ENCODE measurements around the gene GNG11.

The GNG11 gene

DNA sequence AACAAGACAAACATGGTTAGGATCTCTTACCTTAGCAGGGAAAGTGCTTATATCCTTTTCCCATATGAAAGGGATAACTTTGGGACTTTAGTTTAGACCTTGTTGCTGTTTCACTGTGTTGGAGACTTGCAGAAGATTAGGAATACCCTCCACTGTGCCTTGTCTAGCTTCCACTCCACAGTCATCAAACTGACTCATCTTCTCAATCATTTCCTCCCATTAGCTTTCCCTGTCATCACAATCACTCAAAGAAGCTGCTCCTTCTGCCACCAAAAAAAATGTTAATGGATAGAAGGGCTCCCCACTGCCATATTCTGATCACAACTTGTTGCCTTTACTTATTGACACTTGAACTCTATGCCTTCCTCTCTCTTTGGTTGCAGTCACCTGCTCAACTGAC, 16.8 kb downstream of the GNG11 start:
- TF ChIP-seq, protein P1, sequence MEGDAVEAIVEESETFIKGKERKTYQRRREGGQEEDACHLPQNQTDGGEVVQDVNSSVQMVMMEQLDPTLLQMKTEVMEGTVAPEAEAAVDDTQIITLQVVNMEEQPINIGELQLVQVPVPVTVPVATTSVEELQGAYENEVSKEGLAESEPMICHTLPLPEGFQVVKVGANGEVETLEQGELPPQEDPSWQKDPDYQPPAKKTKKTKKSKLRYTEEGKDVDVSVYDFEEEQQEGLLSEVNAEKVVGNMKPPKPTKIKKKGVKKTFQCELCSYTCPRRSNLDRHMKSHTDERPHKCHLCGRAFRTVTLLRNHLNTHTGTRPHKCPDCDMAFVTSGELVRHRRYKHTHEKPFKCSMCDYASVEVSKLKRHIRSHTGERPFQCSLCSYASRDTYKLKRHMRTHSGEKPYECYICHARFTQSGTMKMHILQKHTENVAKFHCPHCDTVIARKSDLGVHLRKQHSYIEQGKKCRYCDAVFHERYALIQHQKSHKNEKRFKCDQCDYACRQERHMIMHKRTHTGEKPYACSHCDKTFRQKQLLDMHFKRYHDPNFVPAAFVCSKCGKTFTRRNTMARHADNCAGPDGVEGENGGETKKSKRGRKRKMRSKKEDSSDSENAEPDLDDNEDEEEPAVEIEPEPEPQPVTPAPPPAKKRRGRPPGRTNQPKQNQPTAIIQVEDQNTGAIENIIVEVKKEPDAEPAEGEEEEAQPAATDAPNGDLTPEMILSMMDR (IDR thresholded peaks at IDR 0.05; ENCODE audit: low read depth, low read length): no peak
- in situ Hi-C loops (cut with HindIII; ENCODE audit: low sequenced_read_pairs): no loop called here
- DNase-seq (ENCODE audit: low read depth, low spot score): no peak
- no peak overlapping the region for H3K4me3 ChIP-seq (ENCODE audit: low read depth, low read length)

DNA sequence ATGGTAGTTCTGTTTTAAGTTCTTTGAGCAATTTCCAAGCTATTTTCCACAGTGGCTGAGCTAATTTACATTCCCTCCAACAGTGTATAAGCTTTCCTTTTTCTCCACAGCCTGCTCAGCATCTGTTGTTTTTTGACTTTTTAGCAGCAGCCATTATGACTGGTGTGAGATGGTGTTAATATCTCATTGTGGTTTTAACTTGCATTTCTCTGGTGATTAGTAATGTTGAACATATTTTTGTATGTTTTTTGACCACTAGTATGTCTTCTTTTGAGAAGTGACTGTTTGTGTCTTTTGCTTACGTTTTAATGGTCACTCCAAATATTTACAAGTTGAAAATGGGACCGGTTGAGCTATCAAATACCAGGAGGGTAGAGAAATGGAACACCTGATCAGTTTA, 20.4 kb downstream of the GNG11 start:
- TF ChIP-seq, protein P1 (IDR thresholded peaks at IDR 0.05; ENCODE audit: low read depth, low read length): no peak
- H3K4me3 ChIP-seq (ENCODE audit: low read depth, low read length): no peak overlapping the region
- in situ Hi-C loops (cut with HindIII; ENCODE audit: low sequenced_read_pairs): no loop called here
- DNase-seq (ENCODE audit: low read depth, low spot score): peak; percentile 32

DNA sequence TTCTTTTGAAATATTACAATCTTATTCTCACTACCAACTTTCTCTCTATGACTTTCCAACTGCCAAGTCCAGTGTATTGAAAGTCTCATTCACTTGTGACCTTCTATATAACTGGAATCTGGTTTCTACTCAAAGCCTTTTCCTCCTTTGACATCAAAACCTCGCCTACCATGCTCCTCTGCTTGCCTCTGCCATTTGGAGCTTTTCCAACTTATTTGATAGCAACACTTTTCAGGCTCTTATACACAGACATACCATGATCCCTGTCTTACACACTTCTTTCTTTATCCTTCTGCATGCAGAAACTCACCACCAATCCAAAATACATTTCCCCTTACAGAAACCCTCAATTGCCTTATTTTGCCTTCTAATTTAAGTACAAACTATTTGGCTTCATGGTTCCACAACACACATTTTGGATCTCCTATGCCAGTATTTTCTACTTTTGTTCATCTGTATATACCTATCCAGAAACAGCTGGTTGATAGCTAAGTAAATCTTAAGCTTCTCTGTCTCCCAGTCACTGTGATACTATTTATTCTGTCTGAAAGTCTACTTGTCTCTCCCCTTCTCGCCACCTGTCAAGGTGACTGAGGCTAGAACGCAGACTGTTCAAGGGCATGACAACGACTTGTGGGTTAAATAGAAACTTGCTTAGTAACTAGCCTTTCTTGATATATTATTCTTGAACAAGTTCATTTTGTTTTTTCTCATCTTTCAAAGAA, 22.4 kb downstream of the GNG11 start:
- TF ChIP-seq, protein P1 (IDR thresholded peaks at IDR 0.05; ENCODE audit: low read depth, low read length): no peak
- DNase-seq (ENCODE audit: low read depth, low spot score): no peak
- in situ Hi-C loops (cut with HindIII; ENCODE audit: low sequenced_read_pairs): no loop called here
- H3K4me3 ChIP-seq (ENCODE audit: low read depth, low read length): no peak overlapping the region

DNA sequence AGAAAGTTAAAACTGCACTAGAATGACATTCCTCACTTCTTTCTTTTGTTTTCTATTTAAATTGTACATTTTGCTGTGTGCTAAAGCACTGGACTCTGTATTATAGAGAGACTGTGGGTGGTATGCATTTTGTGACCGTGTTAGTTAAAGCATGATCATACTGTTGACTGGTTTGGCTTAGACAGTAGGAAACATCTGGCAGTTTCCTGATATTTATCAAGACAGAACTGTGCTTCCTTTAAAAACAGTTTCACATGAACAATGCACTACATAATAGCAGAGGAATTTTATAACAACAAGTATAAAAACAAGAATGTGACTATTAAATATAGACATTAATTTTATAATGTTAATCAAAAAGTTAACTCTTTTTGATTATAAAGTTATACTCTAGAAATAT, 23.1 kb downstream of the GNG11 start:
- TF ChIP-seq, protein P1 (IDR thresholded peaks at IDR 0.05; ENCODE audit: low read depth, low read length): no peak
- in situ Hi-C loops (cut with HindIII; ENCODE audit: low sequenced_read_pairs): no loop called here
- no peak for DNase-seq (ENCODE audit: low read depth, low spot score)
- no peak overlapping the region for H3K4me3 ChIP-seq (ENCODE audit: low read depth, low read length)

DNA sequence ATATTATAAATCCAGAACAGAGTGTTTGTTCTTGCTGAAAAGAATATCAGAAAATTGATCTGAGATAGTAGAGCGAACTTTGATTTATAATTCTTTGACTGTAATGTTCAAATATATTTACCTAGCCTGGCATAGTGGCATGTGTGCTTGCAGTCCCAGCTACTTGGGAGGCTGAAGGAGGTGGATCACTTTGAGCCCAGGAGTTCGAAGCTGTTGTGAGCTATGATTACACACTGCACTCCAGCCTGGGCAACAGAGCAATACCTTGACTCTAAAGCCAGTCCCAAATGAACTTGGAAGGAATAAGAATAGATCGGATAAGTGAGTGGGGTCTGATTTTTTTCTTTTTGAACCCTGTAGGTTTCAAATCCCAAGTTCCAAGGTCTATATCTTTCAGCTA, 23.5 kb downstream of the GNG11 start:
- TF ChIP-seq, protein P1 (IDR thresholded peaks at IDR 0.05; ENCODE audit: low read depth, low read length): no peak
- DNase-seq (ENCODE audit: low read depth, low spot score): no peak
- in situ Hi-C loops (cut with HindIII; ENCODE audit: low sequenced_read_pairs): no loop called here
- no peak overlapping the region for H3K4me3 ChIP-seq (ENCODE audit: low read depth, low read length)

DNA sequence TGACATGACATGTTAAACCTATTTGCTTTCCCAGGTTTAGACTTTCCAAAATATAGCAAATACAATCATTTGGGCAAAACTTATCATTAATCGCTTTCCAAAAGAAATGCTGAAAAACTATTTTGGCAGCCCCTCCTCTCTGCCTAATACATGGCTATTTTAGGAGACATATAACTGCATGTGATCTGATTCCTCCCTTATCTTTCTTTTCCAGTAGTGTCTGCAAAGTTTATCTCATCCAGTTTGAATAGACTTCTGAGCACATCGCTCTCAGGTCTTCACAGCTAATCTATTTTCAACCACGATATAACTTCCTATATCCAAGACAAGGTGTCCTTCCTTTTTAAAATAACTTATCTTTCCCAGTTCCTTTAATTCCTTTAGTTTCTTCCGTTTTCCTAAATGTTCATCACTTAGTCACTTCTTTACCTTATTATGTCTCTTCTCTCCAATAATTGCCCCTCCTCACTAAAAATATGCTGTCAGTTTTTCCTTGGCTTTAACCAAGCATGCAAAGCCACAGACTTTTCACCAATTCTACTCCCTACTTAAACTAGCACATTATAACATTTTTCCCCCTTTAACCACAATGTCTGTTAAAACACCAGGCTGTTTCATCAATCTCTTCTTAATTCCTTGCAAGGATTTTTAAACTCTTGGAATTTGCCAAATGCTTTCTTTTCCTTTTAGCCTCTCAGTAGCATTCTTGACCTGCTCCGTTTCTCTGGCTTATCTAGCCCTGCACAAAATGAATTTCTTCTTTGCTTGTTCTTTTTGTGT, 24.4 kb downstream of the GNG11 start:
- DNase-seq (ENCODE audit: low read depth, low spot score): peak; percentile 31
- H3K4me3 ChIP-seq (ENCODE audit: low read depth, low read length): no peak overlapping the region
- in situ Hi-C loops (cut with HindIII; ENCODE audit: low sequenced_read_pairs): no loop called here
- TF ChIP-seq, protein P1 (IDR thresholded peaks at IDR 0.05; ENCODE audit: low read depth, low read length): no peak

Data from astrocyte of the spinal cord (primary cell).